ENCODE measurements around the gene MCHR1.

GRCh38 chr22:40651057-40651456 lies 28.2 kb upstream of the MCHR1 start:
- no peak for TF ChIP-seq POLR2A (IDR thresholded peaks at IDR 0.05)
- no peak for TF ChIP-seq CTCF (IDR thresholded peaks at IDR 0.05)
